C4-2B (cell line): ENCODE data around the gene CCDC14.

Experiments
- CTCF ChIP-seq: fragments of 450-650 bp; conservative IDR thresholded peaks from 2 replicates; pipeline ENCODE4 v1.5.1; 2017; ENCODE audit warnings: mild to moderate bottlenecking
- ZFX ChIP-seq: fragments of 450-650 bp; IDR thresholded peaks from 2 replicates; pipeline ENCODE4 v1.6.1; 2017

GRCh38 chr3:123971406-123971805 is 10.4 kb upstream of the CCDC14 start:
- TF ChIP-seq CTCF (no peak), ZFX (no peak)
